WERI-Rb-1 (cell line): ENCODE measurements around the gene DOCK10.

Experiments
- DNase-seq: peaks from one replicate; pipeline ENCODE4 v3.0.0-alpha.2; 2020
- H3K27ac ChIP-seq: fragments of 250-450 bp; sonication (Bioruptor Pico); 2 replicates; pipeline ENCODE4 v1.5.1; 2020; ENCODE audit warnings: mild to moderate bottlenecking, moderate library complexity
- H3K27me3 ChIP-seq: fragments of 250-450 bp; sonication (Bioruptor Pico); 2 replicates; pipeline ENCODE4 v1.5.1; 2021; ENCODE audit warnings: mild to moderate bottlenecking, low read depth, moderate library complexity; ENCODE audit not compliant: insufficient read depth, severe bottlenecking
- H3K36me3 ChIP-seq: fragments of 250-450 bp; sonication (Bioruptor Pico); 2 replicates; pipeline ENCODE4 v1.5.1; 2020; ENCODE audit warnings: mild to moderate bottlenecking, moderate library complexity
- H3K4me3 ChIP-seq: 2 replicates; pipeline ENCODE4 v1.5.1; 2011; ENCODE audit warnings: low read depth, mild to moderate bottlenecking, control low read depth, low read length
- H3K9me3 ChIP-seq: fragments of 250-450 bp; sonication (Bioruptor Pico); 2 replicates; pipeline ENCODE4 v1.5.1; 2021; ENCODE audit warnings: mild to moderate bottlenecking, moderate library complexity; ENCODE audit not compliant: severe bottlenecking
- TF ChIP-seq, protein P1 (sequence below): IDR thresholded peaks from 2 replicates; pipeline ENCODE4 v1.5.1; 2011; ENCODE audit warnings: low read depth, mild to moderate bottlenecking, control low read depth, inconsistent platforms, low read length

DOCK10 gene

GRCh38 chr2:224954980-224955379 is 87.3 kb downstream of the DOCK10 start:
- H3K27ac ChIP-seq, result no peak overlapping the region
- no peak for DNase-seq
- no peaks in the 10 kb centered on the region for H3K9me3 ChIP-seq
- no peak overlapping the region for H3K4me3 ChIP-seq
- no peaks in the 10 kb centered on the region for H3K27me3 ChIP-seq
- no peaks in the 10 kb centered on the region for H3K36me3 ChIP-seq
- TF ChIP-seq, protein P1, sequence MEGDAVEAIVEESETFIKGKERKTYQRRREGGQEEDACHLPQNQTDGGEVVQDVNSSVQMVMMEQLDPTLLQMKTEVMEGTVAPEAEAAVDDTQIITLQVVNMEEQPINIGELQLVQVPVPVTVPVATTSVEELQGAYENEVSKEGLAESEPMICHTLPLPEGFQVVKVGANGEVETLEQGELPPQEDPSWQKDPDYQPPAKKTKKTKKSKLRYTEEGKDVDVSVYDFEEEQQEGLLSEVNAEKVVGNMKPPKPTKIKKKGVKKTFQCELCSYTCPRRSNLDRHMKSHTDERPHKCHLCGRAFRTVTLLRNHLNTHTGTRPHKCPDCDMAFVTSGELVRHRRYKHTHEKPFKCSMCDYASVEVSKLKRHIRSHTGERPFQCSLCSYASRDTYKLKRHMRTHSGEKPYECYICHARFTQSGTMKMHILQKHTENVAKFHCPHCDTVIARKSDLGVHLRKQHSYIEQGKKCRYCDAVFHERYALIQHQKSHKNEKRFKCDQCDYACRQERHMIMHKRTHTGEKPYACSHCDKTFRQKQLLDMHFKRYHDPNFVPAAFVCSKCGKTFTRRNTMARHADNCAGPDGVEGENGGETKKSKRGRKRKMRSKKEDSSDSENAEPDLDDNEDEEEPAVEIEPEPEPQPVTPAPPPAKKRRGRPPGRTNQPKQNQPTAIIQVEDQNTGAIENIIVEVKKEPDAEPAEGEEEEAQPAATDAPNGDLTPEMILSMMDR, result no peak

DNA sequence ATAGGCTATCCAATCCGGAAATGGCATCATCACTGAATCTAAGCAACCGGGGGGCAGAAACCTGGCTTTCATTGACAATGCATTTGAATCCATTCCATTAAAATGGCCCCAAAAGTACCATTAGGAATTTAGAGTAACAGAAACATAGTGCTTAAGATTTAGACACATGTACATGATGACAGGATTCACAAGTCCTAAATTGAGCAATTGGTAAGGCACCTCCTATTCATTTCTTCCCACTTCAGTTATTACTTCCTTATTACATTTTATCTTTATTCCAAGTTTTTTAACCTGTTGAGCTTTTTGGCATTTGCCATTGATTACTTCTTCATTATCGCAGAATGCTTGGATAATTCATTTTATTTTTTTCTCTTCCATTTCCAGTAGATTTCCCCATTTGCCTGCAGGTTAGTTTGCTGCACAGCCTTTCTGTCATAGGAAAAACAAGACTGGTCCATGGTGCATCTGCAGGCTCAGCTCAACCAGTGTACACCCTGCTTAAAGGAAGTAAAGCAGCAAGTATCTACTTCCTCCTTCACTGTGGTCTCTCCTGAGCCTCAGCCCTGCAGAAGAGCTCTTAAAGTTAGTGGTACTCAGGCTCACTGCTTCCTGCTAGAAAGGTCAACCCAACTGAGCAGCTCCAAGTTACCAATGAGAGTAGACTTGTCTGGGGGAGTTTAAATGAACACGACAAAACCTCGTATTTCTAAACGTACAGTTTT is 89.2 kb downstream of the DOCK10 start:
- H3K27ac ChIP-seq, result no peak overlapping the region
- no peaks in the 10 kb centered on the region for H3K27me3 ChIP-seq
- TF ChIP-seq, protein P1, result no peak
- DNase-seq, result no peak
- no peaks in the 10 kb centered on the region for H3K36me3 ChIP-seq
- no peaks in the 10 kb centered on the region for H3K9me3 ChIP-seq
- no peak overlapping the region for H3K4me3 ChIP-seq

DNA sequence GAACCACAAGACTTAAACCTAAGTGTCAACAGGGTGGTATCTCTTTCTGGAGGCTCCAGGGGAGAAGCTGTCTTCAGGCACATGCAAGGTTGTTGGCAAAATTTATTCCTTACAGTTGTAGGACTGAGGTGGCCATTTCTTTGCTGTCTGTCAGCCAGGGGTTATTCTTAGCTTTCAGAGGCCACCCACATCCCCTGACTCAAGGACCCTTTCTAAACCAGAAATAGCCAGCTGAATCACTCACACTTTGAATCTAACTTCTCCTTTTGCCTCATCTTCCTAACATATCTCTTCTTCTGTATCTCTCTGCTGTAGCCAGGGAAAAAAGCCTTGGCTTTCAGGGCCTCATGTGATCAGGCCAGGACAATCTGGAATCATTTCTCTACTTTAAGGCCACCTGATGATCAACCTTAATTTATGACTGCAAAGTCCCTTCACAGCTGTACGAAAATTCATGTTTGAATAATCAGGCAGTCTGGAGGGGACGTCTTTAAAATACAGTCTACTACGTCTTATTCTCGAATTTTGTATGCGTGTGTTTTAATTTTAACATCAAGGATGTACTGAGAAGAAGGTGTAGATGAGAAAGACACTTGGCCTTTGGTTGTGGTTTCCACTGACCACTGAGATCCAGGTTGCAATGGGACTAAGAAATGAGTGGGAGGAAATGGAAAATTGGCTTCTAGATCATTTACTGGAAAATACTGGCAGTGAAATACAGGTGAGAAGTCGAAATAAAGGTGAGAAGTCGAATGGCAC is 90.4 kb downstream of the DOCK10 start:
- Histone ChIP-seq H3K9me3 (no peaks in the 10 kb centered on the region), H3K36me3 (no peaks in the 10 kb centered on the region), H3K27me3 (no peaks in the 10 kb centered on the region), H3K27ac (no peak overlapping the region), H3K4me3 (no peak overlapping the region)
- DNase-seq, result no peak
- TF ChIP-seq, protein P1, result no peak

- Histone ChIP-seq H3K27ac (no peak overlapping the region), H3K36me3 (no peaks in the 10 kb centered on the region), H3K4me3 (no peak overlapping the region), H3K27me3 (no peaks in the 10 kb centered on the region), H3K9me3 (no peaks in the 10 kb centered on the region)
- no peak for DNase-seq
- TF ChIP-seq, protein P1, result no peak
These were observed 93.4 kb downstream of the DOCK10 start for GRCh38 chr2:224948859-224949258.

- H3K9me3 ChIP-seq, result no peaks in the 10 kb centered on the region
- H3K27me3 ChIP-seq, result no peaks in the 10 kb centered on the region
- TF ChIP-seq, protein P1, result no peak
- no peak for DNase-seq
- no peak overlapping the region for H3K4me3 ChIP-seq
- H3K27ac ChIP-seq, result no peak overlapping the region
- H3K36me3 ChIP-seq, result no peaks in the 10 kb centered on the region
These were observed 94.3 kb downstream of the DOCK10 start for GRCh38 chr2:224948005-224948404.
